Fibroblast of mammary gland (primary cell): ENCODE data around the gene AGPAT1.

Experiments
- DNase-seq: peaks from one replicate; pipeline ENCODE4 v3.0.0-alpha.2; 2010; ENCODE audit warnings: low read depth
- H3K4me3 ChIP-seq: 2 replicates; pipeline ENCODE4 v1.5.1; 2011; ENCODE audit warnings: low read depth, mild to moderate bottlenecking, low read length, moderate library complexity; ENCODE audit not compliant: control insufficient read depth
- CTCF ChIP-seq: conservative IDR thresholded peaks from 2 replicates; pipeline ENCODE4 v1.5.1; 2011; ENCODE audit warnings: low read depth, low read length, inconsistent platforms; ENCODE audit not compliant: control insufficient read depth, insufficient read depth

AGPAT1 gene, protein sequence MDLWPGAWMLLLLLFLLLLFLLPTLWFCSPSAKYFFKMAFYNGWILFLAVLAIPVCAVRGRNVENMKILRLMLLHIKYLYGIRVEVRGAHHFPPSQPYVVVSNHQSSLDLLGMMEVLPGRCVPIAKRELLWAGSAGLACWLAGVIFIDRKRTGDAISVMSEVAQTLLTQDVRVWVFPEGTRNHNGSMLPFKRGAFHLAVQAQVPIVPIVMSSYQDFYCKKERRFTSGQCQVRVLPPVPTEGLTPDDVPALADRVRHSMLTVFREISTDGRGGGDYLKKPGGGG

GRCh38 chr6:32175711-32176475 is at the start of gene AGPAT1:
AGPAT1 (minus strand) TSS chr6:32176084; CDS start chr6:32171496, 4,588 bp downstream.
- TF ChIP-seq CTCF = no peak
- peak; percentile 97 for DNase-seq
- H3K4me3 ChIP-seq = peak within 1 kb of the TSS; percentile 94

DNA sequence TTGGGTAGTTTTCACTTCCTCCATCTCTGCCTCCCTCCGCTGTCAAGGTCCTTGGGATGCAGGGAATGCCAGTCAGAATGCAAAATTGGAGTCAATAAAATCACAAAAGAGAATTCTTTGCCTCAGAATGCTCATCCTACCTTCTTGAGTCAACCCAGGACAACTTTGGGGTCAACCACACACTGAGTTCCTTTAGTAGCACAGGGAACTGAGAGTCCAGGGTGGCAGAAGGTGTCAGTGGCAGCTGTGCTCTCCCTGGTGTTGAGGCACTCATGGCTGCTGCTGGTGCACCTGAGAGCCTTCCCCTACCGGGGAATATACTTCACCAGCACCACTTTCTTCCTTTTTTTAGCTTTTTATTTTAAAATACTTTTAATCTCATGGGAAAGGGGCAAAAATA is 48.8 kb upstream of the AGPAT1 start:
- no peak overlapping the region for H3K4me3 ChIP-seq
- TF ChIP-seq CTCF = no peak
- DNase-seq = no peak

- TF ChIP-seq CTCF = no peak
- no peak within 1 kb of the TSS for H3K4me3 ChIP-seq
- no peak for DNase-seq
Measured at GRCh38 chr6:32223258-32224235, 47.7 kb upstream of the AGPAT1 start, which contains the start of gene NOTCH4. NOTCH4 (minus strand) TSS chr6:32224067; CDS start chr6:32223928, 139 bp downstream.

GRCh38 chr6:32222333-32223230 is 46.7 kb upstream of the AGPAT1 start:
- no peak for TF ChIP-seq CTCF
- H3K4me3 ChIP-seq = no peak overlapping the region
- DNase-seq = no peak

DNA sequence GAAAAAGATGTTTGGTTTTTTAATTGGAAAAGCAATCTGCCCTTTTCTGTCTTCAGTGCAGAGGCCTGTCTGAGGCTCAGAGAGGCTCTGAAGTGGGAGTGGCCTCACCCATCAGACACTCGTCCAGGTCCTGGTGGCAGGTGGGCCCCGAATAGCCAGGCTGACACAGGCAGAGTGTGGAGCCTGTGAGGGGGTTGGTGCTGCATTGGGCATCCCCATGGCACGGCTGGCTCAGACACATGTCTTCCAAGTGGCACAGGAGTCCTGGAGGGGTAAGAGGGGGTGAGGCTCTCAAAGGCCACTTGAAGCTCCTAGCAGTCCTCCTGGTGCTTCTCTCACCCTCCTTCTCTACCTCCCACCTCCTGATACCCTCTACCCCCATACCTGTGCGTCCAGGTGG is 44.1 kb upstream of the AGPAT1 start:
- H3K4me3 ChIP-seq = no peak overlapping the region
- no peak for DNase-seq

More for the DNA sequence above, 44.1 kb upstream of the AGPAT1 start:
- TF ChIP-seq CTCF = no peak
